ENCODE data around the gene OR9A2.
A peak's percentile ranks its signal among the peaks of the same experiment; 100 is the strongest.

The OR9A2 gene

GRCh38 chr7:143043391-143043790, 16.5 kb upstream of the OR9A2 start:
- TF ChIP-seq CTCF (IDR thresholded peaks at IDR 0.05; ENCODE audit: insufficient read depth, low read depth, low read length, missing control alignments): no peak
- DNase-seq (ENCODE audit: low read depth): peak; percentile 27
- H3K4me3 ChIP-seq (ENCODE audit: low read depth, low read length): no peak overlapping the region

- H3K4me3 ChIP-seq (ENCODE audit: low read depth, low read length): no peak overlapping the region
- no peak for TF ChIP-seq CTCF (IDR thresholded peaks at IDR 0.05; ENCODE audit: insufficient read depth, low read depth, low read length, missing control alignments)
- peak; percentile 3 for DNase-seq (ENCODE audit: low read depth)
These were observed 15.9 kb upstream of the OR9A2 start for GRCh38 chr7:143042790-143043271.

- no peak overlapping the region for H3K4me3 ChIP-seq (ENCODE audit: low read depth, low read length)
- DNase-seq (ENCODE audit: low read depth): no peak
- TF ChIP-seq CTCF (IDR thresholded peaks at IDR 0.05; ENCODE audit: insufficient read depth, low read depth, low read length, missing control alignments): no peak
These were observed 15.3 kb upstream of the OR9A2 start for GRCh38 chr7:143042159-143042789.

- DNase-seq (ENCODE audit: low read depth): no peak
- TF ChIP-seq CTCF (IDR thresholded peaks at IDR 0.05; ENCODE audit: insufficient read depth, low read depth, low read length, missing control alignments): no peak
- no peak overlapping the region for H3K4me3 ChIP-seq (ENCODE audit: low read depth, low read length)
These were observed 14.4 kb upstream of the OR9A2 start for GRCh38 chr7:143041346-143041745.

GRCh38 chr7:143040209-143040715, 13.3 kb upstream of the OR9A2 start:
- no peak for TF ChIP-seq CTCF (IDR thresholded peaks at IDR 0.05; ENCODE audit: insufficient read depth, low read depth, low read length, missing control alignments)
- no peak for DNase-seq (ENCODE audit: low read depth)
- no peak overlapping the region for H3K4me3 ChIP-seq (ENCODE audit: low read depth, low read length)

- no peak overlapping the region for H3K4me3 ChIP-seq (ENCODE audit: low read depth, low read length)
- no peak for DNase-seq (ENCODE audit: low read depth)
- no peak for TF ChIP-seq CTCF (IDR thresholded peaks at IDR 0.05; ENCODE audit: insufficient read depth, low read depth, low read length, missing control alignments)
These were observed 11.7 kb upstream of the OR9A2 start for GRCh38 chr7:143038635-143039034.

- TF ChIP-seq CTCF (IDR thresholded peaks at IDR 0.05; ENCODE audit: insufficient read depth, low read depth, low read length, missing control alignments): no peak
- DNase-seq (ENCODE audit: low read depth): no peak
These were observed 751 bp upstream of the OR9A2 start for GRCh38 chr7:143027683-143028082.

More at GRCh38 chr7:143027683-143028082, 751 bp upstream of the OR9A2 start:
- no peak overlapping the region for H3K4me3 ChIP-seq (ENCODE audit: low read depth, low read length)
